GM12875 (cell line): ENCODE measurements around the gene GCSH.
"Not testable (repeated sequence)": the region's sequence is repeated elsewhere in the genome, so short reads cannot be mapped to it uniquely, and the experiment has no call there.

Experiments used
- H3K4me3 ChIP-seq: one replicate; pipeline ENCODE4 v1.5.1; 2011; ENCODE audit warnings: low read depth, low read length, control low read depth
- CTCF ChIP-seq: IDR thresholded peaks from 2 replicates; pipeline ENCODE4 v1.5.1; 2011; ENCODE audit warnings: low read depth, mild to moderate bottlenecking, control low read depth, inconsistent platforms, low read length, moderate library complexity, borderline replicate concordance; ENCODE audit not compliant: insufficient read depth

The GCSH gene

GRCh38 chr16:81117436-81117835 lies 21.2 kb upstream of the GCSH start:
- no peak overlapping the region for H3K4me3 ChIP-seq
- no peak for TF ChIP-seq CTCF

GRCh38 chr16:81116285-81116684 lies 20.1 kb upstream of the GCSH start:
- no peak overlapping the region for H3K4me3 ChIP-seq
- TF ChIP-seq CTCF, result no peak

GRCh38 chr16:81112453-81112852 lies 16.3 kb upstream of the GCSH start:
- TF ChIP-seq CTCF, result no peak

GRCh38 chr16:81109274-81109673 lies 13.1 kb upstream of the GCSH start:
- not testable (repeated sequence) for H3K4me3 ChIP-seq

More at GRCh38 chr16:81112453-81112852, 16.3 kb upstream of the GCSH start:
- H3K4me3 ChIP-seq, result no peak overlapping the region

GRCh38 chr16:81107511-81107910 lies 11.3 kb upstream of the GCSH start:
- no peak for TF ChIP-seq CTCF

GRCh38 chr16:81106826-81107503 lies 10.8 kb upstream of the GCSH start:
- H3K4me3 ChIP-seq, result no peak overlapping the region
- no peak for TF ChIP-seq CTCF

More at GRCh38 chr16:81107511-81107910, 11.3 kb upstream of the GCSH start:
- no peak overlapping the region for H3K4me3 ChIP-seq

GRCh38 chr16:81105946-81106345 lies 9.8 kb upstream of the GCSH start:
- no peak for TF ChIP-seq CTCF
- no peak overlapping the region for H3K4me3 ChIP-seq
